ENCODE data around the gene U2AF1L4. TPM values are rescaled to one million over a fixed set of nuclear protein-coding genes. Genes with fewer than 3 reads are reported as not detected.

U2AF1L4 gene
- total and polyA plus RNA-seq, 3 experiments from 2014 or later, result 29.0 to 37.5 (median 32.2) TPM

DNA sequence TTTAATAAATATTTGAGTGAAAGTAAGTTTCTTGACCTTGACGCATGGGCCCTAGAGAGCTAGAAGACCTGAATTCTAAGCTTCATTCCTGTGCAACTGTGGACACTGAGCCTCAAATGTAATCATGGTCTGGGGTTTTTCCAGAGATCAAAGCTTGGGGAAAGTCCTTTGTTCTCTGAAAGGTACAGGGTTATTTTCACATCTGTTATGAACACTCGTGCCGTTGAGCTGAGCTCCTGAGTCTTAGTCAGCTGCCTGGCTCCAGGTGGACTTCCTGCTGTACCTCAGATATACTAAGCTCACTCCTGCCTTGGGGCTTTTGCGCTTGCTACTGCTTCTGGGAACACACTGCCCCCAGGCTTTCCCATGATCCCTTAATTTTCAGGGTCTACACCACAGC lies 48.4 kb downstream of the U2AF1L4 start:
- Mint-ChIP-seq H3K27ac (no peak overlapping the region), H3K36me3 (no peaks in the 10 kb centered on the region), H3K4me3 (no peak overlapping the region), H3K9me3 (no peaks in the 10 kb centered on the region), H3K4me1 (no peaks in the 10 kb centered on the region), H3K27me3 (peaks cover 0 to 1% of the 10 kb centered on the region in 2 donors)
- POLR2A ChIA-PET, result no interaction called here
- H3K4me1 ChIP-seq (ENCODE audit: insufficient read depth, low read length), result no peaks in the 10 kb centered on the region
- CTCF ChIA-PET, result interaction anchor here (0.7 kb wide), 1 partner anchor 19 kb away, joined by 3 read pairs; no protein-coding TSS in a partner anchor
- H3K27ac ChIP-seq (ENCODE audit: low read depth, low read length), result no peak overlapping the region
- no peak for DNase-seq
- H3K27me3 ChIP-seq (ENCODE audit: insufficient read depth, low read length, poor library complexity, severe bottlenecking), result no peaks in the 10 kb centered on the region
- H3K9me3 ChIP-seq (ENCODE audit: low read length), result no peaks in the 10 kb centered on the region
- no peaks in the 10 kb centered on the region for H3K36me3 ChIP-seq (ENCODE audit: insufficient read depth, low read length)
- no peak overlapping the region for H3K4me3 ChIP-seq (ENCODE audit: low read length)

DNA sequence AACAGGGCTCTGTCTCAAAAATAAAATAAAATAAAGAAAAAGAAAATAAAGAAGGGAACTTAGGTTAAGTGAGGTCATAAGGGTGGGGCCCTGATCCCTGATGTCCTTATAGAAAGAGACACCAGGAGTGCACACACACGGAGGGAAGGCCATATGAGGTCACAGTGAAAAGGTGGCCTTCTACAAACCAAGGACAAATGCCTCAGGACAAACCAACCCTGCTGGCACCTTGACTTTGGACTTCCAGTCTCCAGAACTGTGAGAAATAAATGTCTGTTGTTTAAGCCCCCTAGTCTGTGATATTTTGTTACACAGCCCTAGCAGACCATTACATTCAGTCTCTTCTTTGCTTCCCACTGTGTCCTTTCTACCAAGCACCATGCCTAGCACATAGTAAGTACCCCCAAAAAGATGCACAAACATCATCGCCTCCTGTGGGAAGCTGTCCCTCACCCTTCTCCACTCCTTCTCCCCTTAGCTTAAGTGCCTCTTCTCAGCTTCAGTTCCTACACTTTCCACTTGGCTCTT lies 49.3 kb downstream of the U2AF1L4 start:
- Histone ChIP-seq H3K27me3 (ENCODE audit: insufficient read depth, low read length, poor library complexity, severe bottlenecking) (no peaks in the 10 kb centered on the region), H3K4me3 (ENCODE audit: low read length) (no peak overlapping the region), H3K9me3 (ENCODE audit: low read length) (no peaks in the 10 kb centered on the region), H3K36me3 (ENCODE audit: insufficient read depth, low read length) (no peaks in the 10 kb centered on the region), H3K27ac (ENCODE audit: low read depth, low read length) (no peak overlapping the region), H3K4me1 (ENCODE audit: insufficient read depth, low read length) (no peaks in the 10 kb centered on the region)
- ChIA-PET CTCF (interaction anchor here (0.7 to 2.4 kb wide), 3 partner anchors 11 to 20 kb away, joined by 3 to 20 read pairs (median 6); no protein-coding TSS in a partner anchor), POLR2A (no interaction called here)
- Mint-ChIP-seq H3K27me3 (peaks cover 0 to 1% of the 10 kb centered on the region in 2 donors), H3K4me3 (no peak overlapping the region), H3K36me3 (no peaks in the 10 kb centered on the region), H3K9me3 (no peaks in the 10 kb centered on the region), H3K27ac (no peak overlapping the region), H3K4me1 (no peaks in the 10 kb centered on the region)
- DNase-seq, result no peak

DNA sequence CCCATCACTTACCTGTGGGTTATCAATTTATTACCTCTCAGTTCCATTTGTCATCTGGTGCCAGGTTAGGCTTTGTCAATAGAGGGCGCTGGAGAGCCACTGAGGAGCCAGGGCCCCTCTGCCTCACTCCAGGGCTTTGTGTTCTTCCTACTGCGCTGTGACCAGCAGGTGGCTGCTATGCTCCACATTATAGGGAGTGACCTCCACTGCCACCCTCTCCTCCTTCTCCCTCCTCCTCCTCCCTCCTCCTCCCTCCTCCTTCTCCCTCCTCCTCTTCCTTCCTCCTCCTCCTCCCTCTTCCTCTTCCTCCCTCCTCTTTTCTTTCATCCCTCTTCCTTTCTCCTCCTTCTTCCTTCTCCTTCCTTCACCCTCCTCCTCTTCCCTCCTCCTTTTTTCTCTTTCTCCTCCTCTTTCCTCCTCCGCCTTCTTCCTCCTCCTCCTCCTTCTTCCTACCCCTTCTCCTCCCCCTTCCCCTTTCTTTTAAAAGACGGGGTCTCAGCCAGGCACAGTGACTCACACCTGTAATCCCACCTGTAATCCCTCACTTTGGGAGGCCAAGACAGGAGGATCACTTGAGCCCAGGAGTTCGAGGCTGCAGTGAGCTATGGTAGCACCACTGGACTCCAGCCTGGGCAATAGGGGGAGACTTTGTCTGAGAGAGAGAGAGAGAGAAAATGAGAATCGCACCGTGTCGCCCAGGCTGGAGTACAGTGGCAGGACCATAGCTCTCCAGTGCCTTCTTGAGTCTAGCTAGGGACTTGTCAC lies 51.2 kb downstream of the U2AF1L4 start:
- Histone ChIP-seq H3K4me3 (ENCODE audit: low read length) (no peak overlapping the region), H3K36me3 (ENCODE audit: insufficient read depth, low read length) (no peaks in the 10 kb centered on the region), H3K27ac (ENCODE audit: low read depth, low read length) (no peak overlapping the region), H3K9me3 (ENCODE audit: low read length) (no peaks in the 10 kb centered on the region), H3K27me3 (ENCODE audit: insufficient read depth, low read length, poor library complexity, severe bottlenecking) (no peaks in the 10 kb centered on the region), H3K4me1 (ENCODE audit: insufficient read depth, low read length) (no peaks in the 10 kb centered on the region)
- CTCF ChIA-PET, result interaction anchor here (0.9 to 2.4 kb wide), 14 partner anchors 11 to 255 kb away, joined by 3 to 20 read pairs (median 5); partner anchors contain the start of genes LIN37 and ZBTB32
- POLR2A ChIA-PET, result no interaction called here
- Mint-ChIP-seq H3K27ac (peak overlapping the region in 2 of 8 donors; percentile 23 to 51), H3K36me3 (no peaks in the 10 kb centered on the region), H3K4me3 (no peak overlapping the region), H3K9me3 (no peaks in the 10 kb centered on the region), H3K27me3 (peaks cover 0 to 1% of the 10 kb centered on the region in 2 donors), H3K4me1 (no peaks in the 10 kb centered on the region)
- DNase-seq, result peak; percentile 81 to 92 (median 84)

DNA sequence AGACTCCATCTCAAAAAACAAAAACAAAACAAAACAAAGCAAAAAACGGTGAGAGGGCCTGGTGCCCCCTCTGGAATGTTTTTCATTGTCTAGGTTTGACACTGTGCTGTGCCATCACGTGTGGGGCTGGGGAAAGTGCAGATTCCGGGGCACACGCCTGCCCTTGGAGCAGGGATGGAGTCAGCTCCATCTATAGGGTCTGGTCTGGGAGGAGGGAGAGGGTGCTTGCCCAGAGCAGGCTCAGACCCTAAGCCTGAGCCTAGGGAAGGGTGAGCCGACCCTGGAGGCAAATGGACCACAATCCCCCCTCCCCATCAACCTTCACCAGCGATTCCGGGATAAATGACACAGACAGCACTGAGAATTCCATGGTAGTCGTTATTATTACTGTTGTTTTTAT lies 51.8 kb downstream of the U2AF1L4 start:
- Mint-ChIP-seq H3K36me3 (no peaks in the 10 kb centered on the region), H3K9me3 (no peaks in the 10 kb centered on the region), H3K27me3 (peaks cover under 1 to 1% of the 10 kb centered on the region in 2 donors), H3K27ac (peak overlapping the region in 1 of 8 donors; percentile 54), H3K4me3 (no peak overlapping the region), H3K4me1 (no peaks in the 10 kb centered on the region)
- Histone ChIP-seq H3K4me3 (ENCODE audit: low read length) (no peak overlapping the region), H3K4me1 (ENCODE audit: insufficient read depth, low read length) (no peaks in the 10 kb centered on the region), H3K9me3 (ENCODE audit: low read length) (no peaks in the 10 kb centered on the region), H3K27ac (ENCODE audit: low read depth, low read length) (no peak overlapping the region), H3K27me3 (ENCODE audit: insufficient read depth, low read length, poor library complexity, severe bottlenecking) (no peaks in the 10 kb centered on the region), H3K36me3 (ENCODE audit: insufficient read depth, low read length) (no peaks in the 10 kb centered on the region)
- ChIA-PET POLR2A (no interaction called here), CTCF (interaction anchor here (0.9 to 1.8 kb wide), 10 partner anchors 9 to 240 kb away, joined by 3 to 10 read pairs (median 4); partner anchors contain the start of gene LIN37)
- no peak for DNase-seq

Other genes starting within 250 kb of the U2AF1L4 start
- 1 to 10 TPM; 1.7 to 2.2 TPM for gene DMKN, start 231.8 kb downstream of the U2AF1L4 start, total RNA-seq
- gene DMKN, start 231.8 kb downstream of the U2AF1L4 start, polyA plus RNA-seq, result 10.2 TPM
- gene SBSN, start 217.1 kb downstream of the U2AF1L4 start, total RNA-seq, result not detected
- not detected for gene SBSN, start 217.1 kb downstream of the U2AF1L4 start, polyA plus RNA-seq
- not detected for gene GAPDHS, start 212.0 kb downstream of the U2AF1L4 start, total RNA-seq
- gene GAPDHS, start 212.0 kb downstream of the U2AF1L4 start, polyA plus RNA-seq, result not detected
- 10 to 100 TPM; 82.6 to 91.4 TPM for gene TMEM147, start 199.8 kb downstream of the U2AF1L4 start, total RNA-seq
- 175 TPM for gene TMEM147, start 199.8 kb downstream of the U2AF1L4 start, polyA plus RNA-seq
- gene ATP4A, start 181.8 kb downstream of the U2AF1L4 start, total RNA-seq, result not detected
- gene ATP4A, start 181.8 kb downstream of the U2AF1L4 start, polyA plus RNA-seq, result not detected
- gene PMIS2, start 159.2 kb downstream of the U2AF1L4 start, total RNA-seq, result not detected
- not detected for gene PMIS2, start 159.2 kb downstream of the U2AF1L4 start, polyA plus RNA-seq
- 10 to 100 TPM; 37.3 to 39.3 TPM for gene HAUS5, start 132.7 kb downstream of the U2AF1L4 start, total RNA-seq
- gene HAUS5, start 132.7 kb downstream of the U2AF1L4 start, polyA plus RNA-seq, result 6.7 TPM
- gene RBM42, start 116.4 kb downstream of the U2AF1L4 start, total RNA-seq, result 100 to 1,000 TPM; 109 to 116 TPM
- 62.4 TPM for gene RBM42, start 116.4 kb downstream of the U2AF1L4 start, polyA plus RNA-seq
- gene ETV2, start 103.7 kb downstream of the U2AF1L4 start, total RNA-seq, result 1 to 10 TPM; 1.2 TPM
- gene ETV2, start 103.7 kb downstream of the U2AF1L4 start, polyA plus RNA-seq, result 1.4 TPM
- 100 to 1,000 TPM; 433 to 452 TPM for gene COX6B1, start 97.1 kb downstream of the U2AF1L4 start, total RNA-seq
- gene COX6B1, start 97.1 kb downstream of the U2AF1L4 start, polyA plus RNA-seq, result 753 TPM
- under 1 TPM in 1 of 2 experiments, not detected in 1; 0.22 TPM for gene UPK1A, start 78.9 kb downstream of the U2AF1L4 start, total RNA-seq
- not detected for gene UPK1A, start 78.9 kb downstream of the U2AF1L4 start, polyA plus RNA-seq
- 100 to 1,000 TPM; 223 to 225 TPM for gene ZBTB32, start 40.9 kb downstream of the U2AF1L4 start, total RNA-seq
- 0.77 TPM for gene ZBTB32, start 40.9 kb downstream of the U2AF1L4 start, polyA plus RNA-seq
- gene KMT2B, start 27.4 kb downstream of the U2AF1L4 start, total RNA-seq, result 10 to 100 TPM; 62.6 to 67.8 TPM
- gene KMT2B, start 27.4 kb downstream of the U2AF1L4 start, polyA plus RNA-seq, result 2.9 TPM
- 100 to 1,000 TPM; 108 to 110 TPM for gene IGFLR1, start 3.0 kb downstream of the U2AF1L4 start, total RNA-seq
- 96.7 TPM for gene IGFLR1, start 3.0 kb downstream of the U2AF1L4 start, polyA plus RNA-seq
- gene PSENEN, start 233 bp upstream of the U2AF1L4 start, total RNA-seq, result 10 to 100 TPM; 50.8 to 57.8 TPM
- 101 TPM for gene PSENEN, start 233 bp upstream of the U2AF1L4 start, polyA plus RNA-seq
- gene LIN37, start 3.2 kb upstream of the U2AF1L4 start, total RNA-seq, result 10 to 100 TPM in 1 of 2 experiments, 1 to 10 TPM in 1; 8.8 to 10.5 TPM
- gene LIN37, start 3.2 kb upstream of the U2AF1L4 start, polyA plus RNA-seq, result 12.7 TPM
- gene HSPB6, start 11.6 kb upstream of the U2AF1L4 start, total RNA-seq, result not detected
- gene HSPB6, start 11.6 kb upstream of the U2AF1L4 start, polyA plus RNA-seq, result not detected
- gene PROSER3, start 12.8 kb upstream of the U2AF1L4 start, total RNA-seq, result 10 to 100 TPM; 35.2 to 40.5 TPM
- gene PROSER3, start 12.8 kb upstream of the U2AF1L4 start, polyA plus RNA-seq, result 8.3 TPM
- gene ARHGAP33, start 30.1 kb upstream of the U2AF1L4 start, total RNA-seq, result 10 to 100 TPM in 1 of 2 experiments, 1 to 10 TPM in 1; 9.2 to 11.9 TPM
- 0.71 TPM for gene ARHGAP33, start 30.1 kb upstream of the U2AF1L4 start, polyA plus RNA-seq
- gene PRODH2, start 67.4 kb upstream of the U2AF1L4 start, total RNA-seq, result not detected
- gene PRODH2, start 67.4 kb upstream of the U2AF1L4 start, polyA plus RNA-seq, result not detected
- gene NPHS1, start 107.1 kb upstream of the U2AF1L4 start, total RNA-seq, result not detected
- not detected for gene NPHS1, start 107.1 kb upstream of the U2AF1L4 start, polyA plus RNA-seq
- under 1 TPM; 0.62 to 0.83 TPM for gene KIRREL2, start 111.5 kb upstream of the U2AF1L4 start, total RNA-seq
- gene KIRREL2, start 111.5 kb upstream of the U2AF1L4 start, polyA plus RNA-seq, result not detected
- under 1 TPM; 0.85 to 0.86 TPM for gene APLP1, start 123.2 kb upstream of the U2AF1L4 start, total RNA-seq
- gene APLP1, start 123.2 kb upstream of the U2AF1L4 start, polyA plus RNA-seq, result not detected
- 10 to 100 TPM; 63.3 to 66.5 TPM for gene NFKBID, start 155.1 kb upstream of the U2AF1L4 start, total RNA-seq
- 3.0 TPM for gene NFKBID, start 155.1 kb upstream of the U2AF1L4 start, polyA plus RNA-seq
- 10 to 100 TPM; 53.4 to 60.1 TPM for gene HCST, start 157.1 kb upstream of the U2AF1L4 start, total RNA-seq
- gene HCST, start 157.1 kb upstream of the U2AF1L4 start, polyA plus RNA-seq, result 1,883 TPM
- gene TYROBP, start 162.9 kb upstream of the U2AF1L4 start, total RNA-seq, result 1 to 10 TPM; 6.4 to 6.8 TPM
- 96.2 TPM for gene TYROBP, start 162.9 kb upstream of the U2AF1L4 start, polyA plus RNA-seq
- 10 to 100 TPM; 12.4 to 12.5 TPM for gene LRFN3, start 191.0 kb upstream of the U2AF1L4 start, total RNA-seq
- gene LRFN3, start 191.0 kb upstream of the U2AF1L4 start, polyA plus RNA-seq, result 3.0 TPM
- 10 to 100 TPM; 21.0 to 21.9 TPM for gene SDHAF1, start 249.8 kb upstream of the U2AF1L4 start, total RNA-seq
- 54.2 TPM for gene SDHAF1, start 249.8 kb upstream of the U2AF1L4 start, polyA plus RNA-seq